Suprapubic skin (tissue), 3 donors: ENCODE data around the gene TAOK2.
"Not testable (repeated sequence)": the region's sequence is repeated elsewhere in the genome, so short reads cannot be mapped to it uniquely, and the experiment has no call there.

Source experiments
- CTCF ChIP-seq, 2 donors: fragments of 200-600 bp in 1 of 2; fragments of 450-650 bp in 1 of 2; sonication (generic) in 1 of 2; IDR thresholded peaks; one replicate each; pipeline ENCODE4 v1.5.1; 2016 to 2019; ENCODE audit warnings: antibody characterized with exemption in 2 of 2, mild to moderate bottlenecking in 1 of 2, moderate library complexity in 1 of 2
- POLR2AphosphoS5 ChIP-seq, 3 donors: sonication (generic); formaldehyde crosslinking; IDR thresholded peaks; one replicate each; pipeline ENCODE4 v1.6.1; 2017; ENCODE audit warnings: antibody characterized with exemption in 3 of 3

DNA sequence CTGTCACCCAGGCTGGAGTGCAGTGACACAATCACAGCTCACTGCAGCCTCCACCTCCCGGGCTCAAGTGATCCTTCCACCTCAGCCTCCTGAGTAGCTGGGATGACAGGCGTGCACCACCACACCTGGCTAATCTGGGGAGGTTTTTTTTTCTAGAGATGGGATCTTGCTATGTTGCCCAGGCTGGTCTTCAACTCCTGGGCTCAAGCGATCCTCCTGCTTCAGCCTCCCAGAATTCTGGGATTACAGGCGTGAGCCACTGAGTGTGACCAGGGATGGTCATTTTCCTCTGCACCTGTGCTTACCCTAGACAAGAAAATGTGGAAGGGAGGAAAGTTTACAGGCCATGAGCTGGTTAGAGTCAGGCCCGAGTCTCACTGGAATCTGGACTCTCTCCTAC is 67.0 kb downstream of the TAOK2 start:
- not testable (repeated sequence) for TF ChIP-seq POLR2AphosphoS5, CTCF (IDR thresholded peaks at IDR 0.05)
